CD4-positive, alpha-beta T cell treated with Interleukin-17A for 1 hour (primary cell): ENCODE measurements around the gene SYNJ2BP.
"Not testable (repeated sequence)": the region's sequence is repeated elsewhere in the genome, so short reads cannot be mapped to it uniquely, and the experiment has no call there.

Experiments
- DNase-seq: peaks from one replicate; pipeline ENCODE4 v3.0.0-alpha.2; 2020

SYNJ2BP gene

GRCh38 chr14:70416725-70417349 is at the start of gene SYNJ2BP:
TSS of gene SYNJ2BP (minus strand) at chr14:70417090. CDS start at chr14:70416963, 127 bp downstream.
- DNase-seq = peak; percentile 58

GRCh38 chr14:70454731-70455130 is 37.8 kb upstream of the SYNJ2BP start:
- no peak for DNase-seq

GRCh38 chr14:70451874-70452273 is 35.0 kb upstream of the SYNJ2BP start, which contains the start of gene ADAM21:
TSS of gene ADAM21 (plus strand) at chr14:70452174. CDS start at chr14:70457500, 5,326 bp downstream.
- DNase-seq = no peak

- no peak for DNase-seq
Observed at GRCh38 chr14:70448633-70449340, 31.9 kb upstream of the SYNJ2BP start.

- no peak for DNase-seq
Observed at GRCh38 chr14:70442750-70443149, 25.9 kb upstream of the SYNJ2BP start.

- no peak for DNase-seq
Observed at GRCh38 chr14:70441641-70442040, 24.8 kb upstream of the SYNJ2BP start.

- no peak for DNase-seq
Observed at GRCh38 chr14:70436867-70437266, 20.0 kb upstream of the SYNJ2BP start.

GRCh38 chr14:70426555-70426954 is 9.7 kb upstream of the SYNJ2BP start:
- DNase-seq = not testable (repeated sequence)

- DNase-seq = no peak
Observed at GRCh38 chr14:70425354-70425753, 8.5 kb upstream of the SYNJ2BP start.

- DNase-seq = no peak
Observed at GRCh38 chr14:70422538-70422937, 5.6 kb upstream of the SYNJ2BP start.

GRCh38 chr14:70419270-70419931 is 2.5 kb upstream of the SYNJ2BP start:
- not testable (repeated sequence) for DNase-seq

GRCh38 chr14:70416338-70416724 is 559 bp downstream of the SYNJ2BP start:
- DNase-seq = no peak

- no peak for DNase-seq
Observed at GRCh38 chr14:70415788-70416187, 1.1 kb downstream of the SYNJ2BP start.

- DNase-seq = no peak
Observed at GRCh38 chr14:70407621-70408020, 9.3 kb downstream of the SYNJ2BP start.

- not testable (repeated sequence) for DNase-seq
Observed at GRCh38 chr14:70406216-70406615, 10.7 kb downstream of the SYNJ2BP start.

GRCh38 chr14:70403335-70403734 is 13.6 kb downstream of the SYNJ2BP start:
- DNase-seq = not testable (repeated sequence)

- no peak for DNase-seq
Observed at GRCh38 chr14:70401643-70402042, 15.2 kb downstream of the SYNJ2BP start.

- DNase-seq = no peak
Observed at GRCh38 chr14:70398706-70399431, 18.0 kb downstream of the SYNJ2BP start.

- no peak for DNase-seq
Observed at GRCh38 chr14:70398280-70398679, 18.6 kb downstream of the SYNJ2BP start.

GRCh38 chr14:70397746-70398145 is 19.1 kb downstream of the SYNJ2BP start:
- no peak for DNase-seq

- no peak for DNase-seq
Observed at GRCh38 chr14:70394674-70395306, 22.1 kb downstream of the SYNJ2BP start.

- DNase-seq = no peak
Observed at GRCh38 chr14:70392676-70393075, 24.2 kb downstream of the SYNJ2BP start.
